GM18520 (cell line): ENCODE data around the gene FUNDC2.
A peak's percentile ranks its signal among the peaks of the same experiment; 100 is the strongest.
"Not testable (repeated sequence)": the region's sequence is repeated elsewhere in the genome, so short reads cannot be mapped to it uniquely, and the experiment has no call there.

Source experiments
- ATAC-seq: cut with Tn5 transposase; IDR thresholded peaks from one replicate; pipeline ENCODE4 v1.9.1; 2021; ENCODE audit not compliant: unreplicated experiment

Gene FUNDC2

GRCh38 chrX:155026727-155027508, at the start of gene FUNDC2:
TSS of gene FUNDC2 (plus strand) at chrX:155026844. CDS start at chrX:155026939, 95 bp downstream.
- ATAC-seq = peak; percentile 91

- ATAC-seq = no peak
These were observed 47.0 kb upstream of the FUNDC2 start for GRCh38 chrX:154979629-154980028.

- ATAC-seq = peak; percentile 98
These were observed 46.1 kb upstream of the FUNDC2 start for GRCh38 chrX:154980330-154981115.

GRCh38 chrX:154981116-154981411, 45.6 kb upstream of the FUNDC2 start:
- no peak for ATAC-seq

- ATAC-seq = no peak
These were observed 39.6 kb upstream of the FUNDC2 start for GRCh38 chrX:154986826-154987575.

GRCh38 chrX:154987940-154988339, 38.7 kb upstream of the FUNDC2 start:
- ATAC-seq = no peak

DNA sequence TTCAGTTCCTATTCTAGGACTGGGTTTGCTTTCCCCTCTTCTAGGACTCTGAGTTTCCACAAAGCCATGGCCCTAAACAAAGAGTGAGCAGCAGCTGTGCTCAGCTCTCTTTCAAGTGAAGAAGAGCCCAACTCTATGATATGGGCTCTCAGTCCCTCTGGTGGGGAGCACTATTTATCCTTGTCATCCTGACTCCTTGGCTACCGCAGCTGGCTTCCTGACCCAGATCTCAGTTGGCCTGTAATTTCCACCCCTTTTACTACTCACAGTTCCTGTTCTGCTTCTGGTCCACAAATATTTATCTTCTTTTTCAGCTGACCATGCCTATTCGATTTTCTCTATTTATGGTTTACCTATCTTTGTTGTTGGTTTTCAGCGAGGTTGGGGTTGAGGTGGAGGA, 37.9 kb upstream of the FUNDC2 start:
- no peak for ATAC-seq

DNA sequence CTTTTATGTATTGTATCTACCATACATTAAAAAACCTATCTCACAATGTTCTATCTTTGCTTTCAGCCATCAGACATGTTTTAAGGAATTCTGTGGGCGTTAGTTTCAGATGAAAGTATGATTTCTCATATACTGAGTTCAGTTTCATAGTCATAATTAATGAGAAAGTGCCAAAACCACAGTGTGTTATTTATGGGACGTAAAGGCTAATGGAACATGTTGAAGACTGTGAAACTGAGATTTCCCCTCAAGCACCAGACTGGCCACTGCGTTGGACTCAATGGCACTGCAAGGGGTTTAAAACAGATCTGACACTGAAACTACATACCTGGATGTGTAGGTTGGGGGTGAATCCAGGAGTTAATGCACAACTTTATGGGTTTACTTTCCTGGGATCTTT, 36.1 kb upstream of the FUNDC2 start:
- ATAC-seq = no peak

DNA sequence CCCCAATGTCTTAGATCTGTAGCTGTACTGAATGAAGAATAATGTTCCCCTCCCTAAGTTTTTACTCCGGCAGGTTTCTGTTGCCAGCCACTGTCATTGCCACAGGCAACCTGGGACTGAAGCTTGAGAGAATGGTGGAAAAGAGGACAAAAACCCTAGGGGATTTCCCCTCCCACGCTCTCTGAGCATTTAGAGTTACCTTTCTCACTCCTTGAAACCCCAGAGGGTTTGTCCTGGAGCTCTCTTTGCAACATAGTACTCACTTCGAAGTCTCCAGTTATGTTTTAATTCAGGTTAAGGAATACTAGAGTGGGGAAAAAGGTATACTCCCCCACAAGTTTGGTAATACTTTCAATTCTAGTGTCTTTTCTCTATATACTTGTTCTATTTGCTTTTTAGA, 35.6 kb upstream of the FUNDC2 start:
- ATAC-seq = no peak

- no peak for ATAC-seq
These were observed 35.2 kb upstream of the FUNDC2 start for GRCh38 chrX:154991476-154991875.

GRCh38 chrX:154998204-154998880, 28.3 kb upstream of the FUNDC2 start:
- no peak for ATAC-seq

GRCh38 chrX:155000841-155001240, 25.8 kb upstream of the FUNDC2 start:
- no peak for ATAC-seq

DNA sequence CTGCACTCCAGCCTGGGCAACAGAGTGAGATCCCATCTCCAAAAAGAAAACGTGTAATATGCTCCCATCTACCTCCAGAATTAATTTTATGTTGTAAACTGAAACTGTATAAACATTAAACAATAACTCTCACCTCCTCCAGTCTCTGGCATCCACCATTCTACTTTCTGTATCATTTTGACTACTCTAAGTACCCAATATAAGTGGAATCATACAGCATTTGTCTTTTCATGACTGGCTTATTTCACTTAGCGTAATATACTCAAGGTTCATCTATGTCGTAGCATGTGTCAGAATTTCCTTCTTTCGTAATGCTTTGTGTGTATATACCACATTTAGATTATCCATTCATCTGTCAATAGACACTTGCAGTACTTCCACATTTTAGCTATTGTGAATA, 24.8 kb upstream of the FUNDC2 start:
- ATAC-seq = no peak

DNA sequence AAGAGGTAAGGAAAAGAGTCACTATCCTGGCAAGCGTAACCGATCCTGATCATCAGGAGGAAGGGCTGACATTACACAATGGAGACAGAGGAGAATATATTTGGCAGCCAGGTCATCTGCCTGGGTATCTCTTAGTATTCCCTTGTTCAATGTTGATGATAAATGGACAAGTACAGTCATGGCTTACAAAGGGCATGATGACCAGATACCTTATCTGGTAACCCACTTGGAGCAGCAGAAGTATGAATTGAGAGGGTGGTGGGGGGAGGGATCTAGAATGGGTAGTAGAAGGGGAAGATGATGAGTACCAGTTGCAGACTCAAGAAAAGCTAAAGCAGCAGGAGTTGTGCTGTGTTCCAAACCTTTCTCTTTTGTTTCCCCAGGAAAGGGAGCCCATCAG, 21.5 kb upstream of the FUNDC2 start:
- ATAC-seq = no peak

DNA sequence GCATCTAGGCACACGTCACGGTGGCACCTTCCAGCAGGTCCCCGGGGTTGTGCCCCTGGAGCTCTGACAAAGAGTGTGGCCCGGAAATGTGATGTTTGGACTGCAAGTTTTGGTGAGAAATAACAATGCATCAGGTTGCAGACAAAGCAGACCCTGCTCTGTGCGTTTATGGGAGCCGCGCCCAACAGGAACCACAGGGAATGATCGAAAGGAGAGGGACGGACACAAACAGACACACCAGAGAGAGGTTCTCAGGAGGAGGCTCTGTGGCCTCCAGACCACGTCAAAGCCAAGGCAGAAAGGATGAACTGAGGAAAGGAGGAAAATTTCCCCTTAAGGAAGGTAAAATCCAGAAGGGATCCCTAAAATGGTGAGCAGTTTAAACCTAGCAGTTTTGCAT, 20.3 kb upstream of the FUNDC2 start:
- not testable (repeated sequence) for ATAC-seq

DNA sequence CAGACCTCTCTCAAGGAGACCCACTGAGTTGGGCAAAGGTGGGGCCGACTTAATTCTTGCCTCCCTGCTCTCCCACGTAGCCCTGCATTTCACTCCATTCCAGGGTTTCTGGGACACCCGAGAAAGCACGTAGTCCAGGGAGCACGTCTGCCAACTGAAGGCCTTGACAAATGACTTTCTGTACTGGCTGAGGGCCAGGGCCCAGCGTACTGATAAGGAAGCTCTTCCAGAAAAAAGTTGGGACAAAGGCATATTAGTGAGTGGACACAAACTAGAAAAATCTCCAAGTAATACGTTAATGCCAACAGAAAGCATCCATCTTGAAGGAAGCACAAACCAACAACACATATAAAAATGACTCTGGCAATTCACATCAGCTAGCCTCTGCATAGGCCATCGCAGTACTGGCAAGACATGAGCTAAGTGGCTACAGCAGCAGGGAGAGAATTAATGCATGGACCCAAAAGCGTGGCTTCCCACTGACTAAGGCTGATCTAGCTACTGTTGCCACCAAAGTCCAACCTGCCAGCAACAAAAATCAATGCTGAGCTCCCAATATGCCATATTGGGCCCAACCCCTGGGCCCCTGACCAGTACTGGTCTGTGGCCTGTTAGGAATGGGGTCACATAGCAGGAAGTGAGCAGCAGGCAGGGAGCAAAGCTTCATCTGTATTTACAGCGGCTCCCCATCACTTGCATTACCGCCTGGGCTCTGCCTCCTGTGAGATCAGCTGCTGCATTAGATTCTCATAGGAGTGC, 19.6 kb upstream of the FUNDC2 start:
- ATAC-seq = not testable (repeated sequence)

GRCh38 chrX:155008578-155008977, 18.1 kb upstream of the FUNDC2 start:
- ATAC-seq = not testable (repeated sequence)

DNA sequence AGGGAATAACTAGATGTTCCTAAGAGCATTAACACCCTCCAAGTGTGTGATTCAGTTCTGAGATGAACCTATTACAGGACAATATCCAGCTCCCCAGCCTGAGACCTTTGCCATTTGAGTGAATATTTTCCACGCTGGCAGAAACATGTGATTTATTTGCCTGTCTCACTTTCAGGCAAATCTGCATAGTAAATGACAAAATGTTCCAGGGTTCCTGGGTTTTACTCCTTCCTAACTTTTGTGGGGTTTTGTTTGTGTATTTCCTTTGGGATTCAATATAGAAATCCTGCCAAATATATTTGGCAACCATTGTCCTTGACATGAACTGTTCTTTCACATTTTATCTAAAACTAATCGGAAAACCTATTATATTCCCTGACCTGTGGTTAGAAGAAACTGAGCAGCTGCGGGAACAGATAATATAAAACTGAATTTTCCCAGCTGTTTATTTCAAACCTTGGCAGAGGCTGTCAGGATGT, 16.6 kb upstream of the FUNDC2 start:
- ATAC-seq = no peak

DNA sequence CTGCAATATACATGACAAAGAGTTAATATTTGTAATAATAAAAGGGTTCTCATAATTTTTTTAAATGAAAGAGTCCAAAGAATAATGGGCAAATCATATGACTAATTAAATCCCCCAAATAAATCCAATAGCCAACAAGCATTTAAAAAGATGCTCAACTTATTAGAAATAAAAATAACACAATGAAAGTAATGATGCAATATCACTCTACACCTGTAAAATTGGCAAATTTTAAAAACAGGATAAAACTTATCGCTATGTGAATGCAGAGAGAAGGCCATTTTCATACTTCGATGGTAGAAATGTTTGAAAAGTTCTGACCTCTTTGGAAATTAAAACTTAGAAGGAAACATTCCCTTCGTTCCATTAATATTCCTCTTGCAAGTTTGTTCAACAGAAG, 6.1 kb upstream of the FUNDC2 start:
- no peak for ATAC-seq

GRCh38 chrX:155022585-155022984, 4.1 kb upstream of the FUNDC2 start, which contains the start of gene F8:
TSS of gene F8 (minus strand) at chrX:155022723. CDS start at chrX:155022552, 171 bp downstream.
- ATAC-seq = no peak
